Glutamatergic neuron (in vitro differentiated cells): ENCODE results near the gene GJB6. TPM values are rescaled to one million over a fixed set of nuclear protein-coding genes. Genes with fewer than 3 reads are reported as not detected.

Experiments used
- DNase-seq: peaks from one replicate; pipeline ENCODE4 v3.0.0; 2022
- H3K27ac Mint-ChIP-seq: one replicate; pipeline ENCODE4 v1.8.0; 2020; ENCODE audit warnings: mild to moderate bottlenecking, mixed read lengths, inconsistent platforms; ENCODE audit not compliant: unreplicated experiment
- H3K27me3 Mint-ChIP-seq: one replicate; pipeline ENCODE4 v1.8.0; 2020; ENCODE audit warnings: mild to moderate bottlenecking, moderate library complexity, mixed read lengths, inconsistent platforms; ENCODE audit not compliant: unreplicated experiment
- H3K36me3 Mint-ChIP-seq: one replicate; pipeline ENCODE4 v1.8.0; 2020; ENCODE audit warnings: mild to moderate bottlenecking, mixed read lengths, inconsistent platforms; ENCODE audit not compliant: unreplicated experiment
- H3K4me1 Mint-ChIP-seq: one replicate; pipeline ENCODE4 v1.8.0; 2020; ENCODE audit warnings: mild to moderate bottlenecking, low read depth, mixed read lengths, inconsistent platforms; ENCODE audit not compliant: unreplicated experiment
- H3K4me3 Mint-ChIP-seq: one replicate; pipeline ENCODE4 v1.8.0; 2020; ENCODE audit warnings: mild to moderate bottlenecking, mixed read lengths, inconsistent platforms; ENCODE audit not compliant: unreplicated experiment
- H3K9me3 Mint-ChIP-seq: one replicate; pipeline ENCODE4 v1.8.0; 2020; ENCODE audit warnings: mild to moderate bottlenecking, moderate library complexity, mixed read lengths, inconsistent platforms; ENCODE audit not compliant: unreplicated experiment
- CTCF ChIP-seq: fragments of 200-600 bp; sonication (generic); IDR thresholded peaks from one replicate; pipeline ENCODE4 v1.5.0; 2021; ENCODE audit not compliant: partially characterized antibody, unreplicated experiment
- total RNA-seq: library from RNA; stranded (reverse); fragmentation: NEBNext Ultra II Directional; extraction: Animal tissue kit (Norgen Biotek cat#: 25700); gene quantifications from one replicate; pipeline ENCODE4 v1.2.1, GENCODE V29; 2021; ENCODE audit not compliant: unreplicated experiment

GJB6 gene
- total RNA-seq, 1 donor from 2014 or later = not detected

GRCh38 chr13:20192158-20192835 is 39.8 kb downstream of the GJB6 start:
- no peak for TF ChIP-seq CTCF
- Mint-ChIP-seq H3K36me3 (peaks cover 6% of the 10 kb centered on the region), H3K4me1 (peaks cover 2% of the 10 kb centered on the region), H3K27ac (no peak overlapping the region), H3K9me3 (no peaks in the 10 kb centered on the region), H3K27me3 (peaks cover 18% of the 10 kb centered on the region), H3K4me3 (peak overlapping the region; percentile 69)
- DNase-seq = no peak

- Mint-ChIP-seq H3K4me3 (peak overlapping the region; percentile 69), H3K4me1 (peaks cover 2% of the 10 kb centered on the region), H3K36me3 (peaks cover 6% of the 10 kb centered on the region), H3K27ac (no peak overlapping the region), H3K27me3 (peaks cover 18% of the 10 kb centered on the region), H3K9me3 (no peaks in the 10 kb centered on the region)
- TF ChIP-seq CTCF = no peak
- DNase-seq = no peak
Observed at GRCh38 chr13:20191311-20192157, 40.6 kb downstream of the GJB6 start.

- H3K36me3 Mint-ChIP-seq = peaks cover 6% of the 10 kb centered on the region
Observed at GRCh38 chr13:20190481-20191310, 41.4 kb downstream of the GJB6 start.

GRCh38 chr13:20190076-20190475 is 42.0 kb downstream of the GJB6 start:
- Mint-ChIP-seq H3K4me1 (peaks cover 10% of the 10 kb centered on the region), H3K27me3 (peaks cover 19% of the 10 kb centered on the region), H3K9me3 (peaks cover 3% of the 10 kb centered on the region), H3K27ac (no peak overlapping the region), H3K36me3 (peaks cover 6% of the 10 kb centered on the region), H3K4me3 (no peak overlapping the region)
- no peak for TF ChIP-seq CTCF
- DNase-seq = no peak

More at GRCh38 chr13:20190481-20191310, 41.4 kb downstream of the GJB6 start:
- TF ChIP-seq CTCF = no peak
- Mint-ChIP-seq H3K27me3 (peaks cover 18% of the 10 kb centered on the region), H3K9me3 (peaks cover 3% of the 10 kb centered on the region), H3K4me1 (peaks cover 5% of the 10 kb centered on the region), H3K4me3 (no peak overlapping the region), H3K27ac (no peak overlapping the region)
- DNase-seq = no peak
